IMR-90 (cell line): ENCODE data around the gene LRRC56. TPM values are rescaled to one million over a fixed set of nuclear protein-coding genes. Genes with fewer than 3 reads are reported as not detected.
A peak's percentile ranks its signal among the peaks of the same experiment; 100 is the strongest.

Experiments used
- ATAC-seq: fragments of 200-7000 bp; cut with Tn5 transposase; 2 replicates; pipeline ENCODE4 v1.9.1; 2020; ENCODE audit warnings: low read depth, mild to moderate bottlenecking, moderate library complexity
- BruUV-seq: library from RNA; stranded (reverse); fragments of 400-500 nt; replicated peaks from 2 replicates; lab custom pipeline; 2021; lab: Mats Ljungman, UMichigan
- CTCF ChIA-PET: fragments of 300-600 bp; formaldehyde crosslinking; extraction: SDS; loops from one replicate; lab custom pipeline; 2021; ENCODE audit warnings: antibody characterized with exemption; lab: Yijun Ruan, JAX
- POLR2A ChIA-PET: fragments of 300-600 bp; sonication (Branson Sonifier 250); formaldehyde crosslinking; loops from one replicate; lab custom pipeline; 2022; ENCODE audit warnings: antibody characterized with exemption; ENCODE audit not compliant: unreplicated experiment; lab: Charles Lee
- DNase-seq: peaks from one replicate; pipeline ENCODE4 v3.0.0; 2013
- H2AFZ ChIP-seq: replicated peaks from 2 replicates; pipeline ENCODE3; 2013; ENCODE audit warnings: low read length, mild to moderate bottlenecking; ENCODE audit not compliant: poor library complexity
- H2AK5ac ChIP-seq: 2 replicates; pipeline ENCODE4 v1.6.1; 2013; ENCODE audit warnings: low read depth, low read length, inconsistent platforms
- H2AK9ac ChIP-seq: replicated peaks from 2 replicates; pipeline ENCODE3; 2013; ENCODE audit warnings: mild to moderate bottlenecking, low read depth, low read length, moderate library complexity; ENCODE audit not compliant: poor library complexity
- H2BK120ac ChIP-seq: 2 replicates; pipeline ENCODE4 v1.6.1; 2013; ENCODE audit warnings: low read depth, low read length, inconsistent platforms
- H2BK15ac ChIP-seq: 3 replicates; pipeline ENCODE4 v1.6.1; 2013; ENCODE audit warnings: low read depth, low read length, inconsistent platforms
- H2BK20ac ChIP-seq: 2 replicates; pipeline ENCODE4 v1.6.1; 2013; ENCODE audit warnings: low read depth, mild to moderate bottlenecking, inconsistent platforms, low read length, moderate library complexity
- H2BK5ac ChIP-seq: 2 replicates; pipeline ENCODE4 v1.6.1; 2013; ENCODE audit warnings: mild to moderate bottlenecking, low read depth, low read length, inconsistent platforms; ENCODE audit not compliant: poor library complexity, severe bottlenecking
- H3K14ac ChIP-seq: replicated peaks from 2 replicates; pipeline ENCODE4 v1.6.1; 2013; ENCODE audit warnings: low read depth, low read length, inconsistent platforms
- H3K18ac ChIP-seq: 2 replicates; pipeline ENCODE4 v1.6.1; 2013; ENCODE audit warnings: low read depth, low read length, control low read depth
- H3K23ac ChIP-seq: 2 replicates; pipeline ENCODE4 v1.6.1; 2013; ENCODE audit warnings: low read depth, low read length, inconsistent platforms
- H3K27ac ChIP-seq: 2 replicates; pipeline ENCODE4 v1.5.1; 2013; ENCODE audit warnings: mild to moderate bottlenecking, control low read depth, low read length; ENCODE audit not compliant: insufficient read depth
- H3K27me3 ChIP-seq: 2 replicates; pipeline ENCODE4 v1.6.1; 2013; ENCODE audit warnings: low read length; ENCODE audit not compliant: control insufficient read depth, insufficient read depth
- H3K36me3 ChIP-seq: 2 replicates; pipeline ENCODE4 v1.6.1; 2013; ENCODE audit warnings: low read length, mixed read lengths; ENCODE audit not compliant: control insufficient read depth, insufficient read depth
- H3K4ac ChIP-seq: 2 replicates; pipeline ENCODE4 v1.6.1; 2013; ENCODE audit warnings: low read depth, low read length, inconsistent platforms
- H3K4me1 ChIP-seq: 2 replicates; pipeline ENCODE4 v1.6.1; 2013; ENCODE audit warnings: low read length, mixed read lengths; ENCODE audit not compliant: control insufficient read depth, insufficient read depth
- H3K4me2 ChIP-seq: 2 replicates; pipeline ENCODE4 v1.6.1; 2013; ENCODE audit warnings: low read depth, mild to moderate bottlenecking, control low read depth, low read length, moderate library complexity
- H3K4me3 ChIP-seq: 2 replicates; pipeline ENCODE4 v1.5.1; 2013; ENCODE audit warnings: low read depth, mild to moderate bottlenecking, control low read depth, low read length, moderate library complexity; ENCODE audit not compliant: insufficient read depth
- H3K56ac ChIP-seq: 2 replicates; pipeline ENCODE4 v1.6.1; 2013; ENCODE audit warnings: low read length, inconsistent platforms; ENCODE audit not compliant: insufficient read depth; ENCODE audit errors: extremely low read depth
- H3K79me1 ChIP-seq, 2 experiments: 2 replicates each; pipeline ENCODE4 v1.6.1; 2013; ENCODE audit warnings: low read length in 2 of 2, inconsistent platforms in 1 of 2, low read depth in 1 of 2
- H3K9ac ChIP-seq: 2 replicates; pipeline ENCODE4 v1.6.1; 2013; ENCODE audit warnings: low read depth, low read length, control low read depth
- H3K9me1 ChIP-seq: 2 replicates; pipeline ENCODE4 v1.6.1; 2013; ENCODE audit warnings: low read length, inconsistent platforms; ENCODE audit not compliant: insufficient read depth
- H3K9me3 ChIP-seq: 2 replicates; pipeline ENCODE4 v1.6.1; 2013; ENCODE audit warnings: low read length; ENCODE audit not compliant: control insufficient read depth, insufficient read depth
- H4K20me1 ChIP-seq: 2 replicates; pipeline ENCODE4 v1.6.1; 2013; ENCODE audit warnings: low read length, inconsistent platforms; ENCODE audit not compliant: insufficient read depth
- H4K5ac ChIP-seq: 2 replicates; pipeline ENCODE4 v1.6.1; 2013; ENCODE audit warnings: mild to moderate bottlenecking, low read depth, low read length, control low read depth
- H4K8ac ChIP-seq, 2 experiments: 2 replicates each; pipeline ENCODE4 v1.6.1; 2013; ENCODE audit warnings: low read depth in 2 of 2, low read length in 2 of 2, control low read depth in 1 of 2, inconsistent platforms in 1 of 2
- H4K91ac ChIP-seq: 2 replicates; pipeline ENCODE4 v1.6.1; 2013; ENCODE audit warnings: low read depth, low read length, inconsistent platforms; ENCODE audit not compliant: insufficient read depth
- BHLHE40 ChIP-seq: fragments of 150-350 bp; IDR thresholded peaks from 2 replicates; pipeline ENCODE4 v1.6.1; 2016; ENCODE audit warnings: mild to moderate bottlenecking, low read depth, low read length
- CEBPB ChIP-seq: IDR thresholded peaks from 2 replicates; pipeline ENCODE4 v1.6.1; 2012; ENCODE audit warnings: low read depth, low read length, improper control_type of control experiment
- CHD1 ChIP-seq: IDR thresholded peaks from 2 replicates; pipeline ENCODE4 v1.6.1; 2012; ENCODE audit warnings: low read depth, low read length, improper control_type of control experiment
- CTCF ChIP-seq: conservative IDR thresholded peaks from 2 replicates; pipeline ENCODE4 v1.5.1; 2012; ENCODE audit warnings: mild to moderate bottlenecking, low read depth, low read length, improper control_type of control experiment
- ELK1 ChIP-seq: fragments of 150-350 bp; IDR thresholded peaks from 2 replicates; pipeline ENCODE4 v1.6.1; 2016; ENCODE audit warnings: low read depth, mild to moderate bottlenecking, low read length, moderate library complexity, borderline replicate concordance
- FOS ChIP-seq: fragments of 150-350 bp; IDR thresholded peaks from 2 replicates; pipeline ENCODE4 v1.6.1; 2016; ENCODE audit warnings: low read depth, low read length
- MAFK ChIP-seq: IDR thresholded peaks from 2 replicates; pipeline ENCODE4 v1.6.1; 2012; ENCODE audit warnings: low read depth, low read length, improper control_type of control experiment
- MAZ ChIP-seq: IDR thresholded peaks from 2 replicates; pipeline ENCODE4 v1.6.1; 2012; ENCODE audit warnings: low read depth, mild to moderate bottlenecking, low read length, improper control_type of control experiment, moderate library complexity, borderline replicate concordance
- MXI1 ChIP-seq: IDR thresholded peaks from 2 replicates; pipeline ENCODE4 v1.6.1; 2012; ENCODE audit warnings: low read depth, mild to moderate bottlenecking, low read length, moderate library complexity, borderline replicate concordance
- NFE2L2 ChIP-seq: fragments of 150-350 bp; IDR thresholded peaks from 2 replicates; pipeline ENCODE4 v1.6.1; 2016; ENCODE audit warnings: low read depth, mild to moderate bottlenecking, low read length
- POLR2A ChIP-seq: IDR thresholded peaks from 2 replicates; pipeline ENCODE4 v1.6.1; 2012; ENCODE audit warnings: mild to moderate bottlenecking, low read depth, low read length
- RAD21 ChIP-seq: IDR thresholded peaks from 2 replicates; pipeline ENCODE4 v1.6.1; 2012; ENCODE audit warnings: low read length, improper control_type of control experiment
- RCOR1 ChIP-seq: IDR thresholded peaks from 2 replicates; pipeline ENCODE4 v1.6.1; 2012; ENCODE audit warnings: mild to moderate bottlenecking, low read length, improper control_type of control experiment; ENCODE audit not compliant: insufficient replicate concordance
- RFX5 ChIP-seq: IDR thresholded peaks from 2 replicates; pipeline ENCODE4 v1.8.0; 2012; ENCODE audit warnings: low read depth, mild to moderate bottlenecking, low read length, moderate library complexity
- SMC3 ChIP-seq: fragments of 150-350 bp; IDR thresholded peaks from 2 replicates; pipeline ENCODE4 v1.6.1; 2016; ENCODE audit warnings: low read depth, mild to moderate bottlenecking, antibody characterized with exemption, low read length, moderate library complexity
- USF2 ChIP-seq: fragments of 150-350 bp; IDR thresholded peaks from 2 replicates; pipeline ENCODE4 v1.6.1; 2017; ENCODE audit warnings: mild to moderate bottlenecking, antibody characterized with exemption, low read length, low read depth
- WGBS, 2 experiments: methylation state at CpG; one replicate each; pipeline versions ENCODE4 v1.1.5 to v1.1.7; 2013; ENCODE audit warnings: missing lambda C conversion rate in 2 of 2; ENCODE audit not compliant: insufficient read length in 1 of 2; ENCODE audit errors: extremely low coverage in 2 of 2; 5-methylcytosine and 5-hydroxymethylcytosine counted together
- dilution Hi-C: fragments of 300-500 bp; cut with HindIII; formaldehyde crosslinking; loops from one replicate; pipeline ENCODE4 v1.14.3; 2018; ENCODE audit warnings: low sequenced_read_pairs; ENCODE audit not compliant: unreplicated experiment
- in situ Hi-C: fragments of 300-500 bp; cut with MboI; formaldehyde crosslinking; loops from 3 replicates; pipeline ENCODE4 v1.14.3; 2019; ENCODE audit warnings: low sequenced_read_pairs, inconsistent platforms, mixed read lengths
- intact Hi-C: fragments of 100-400 bp; cut with micrococcal nuclease; formaldehyde crosslinking; loops from 2 replicates; pipeline ENCODE4 v1.10.0; 2022
- polyA plus RNA-seq, 3 experiments: library from polyadenylated mRNA; depleted of rRNA; stranded (reverse); fragments of >200 nt; gene quantifications; 2 replicates each; pipeline ENCODE4 v1.2.3, GENCODE V29; 2012; ENCODE audit warnings: low replicate concordance in 1 of 3
- total RNA-seq: library from RNA; depleted of rRNA; stranded (reverse); fragments of >200 nt; gene quantifications from 2 replicates; pipeline ENCODE4 v1.2.3, GENCODE V29; 2012

Gene LRRC56
- total and polyA plus RNA-seq, 2 of the 4 experiments (the other 2 are of a cell fraction): 0.36 to 1.3 TPM

GRCh38 chr11:581342-581741 is 44.0 kb downstream of the LRRC56 start:
- Histone ChIP-seq H2BK120ac (no peak overlapping the region), H4K5ac (no peak overlapping the region), H3K18ac (no peak overlapping the region), H3K9ac (no peak overlapping the region), H2AK5ac (no peak overlapping the region), H3K4me3 (no peak overlapping the region), H3K56ac (no peak overlapping the region), H3K14ac (no peak overlapping the region), H2AK9ac (peak overlapping the region; percentile 50), H3K4me2 (no peak overlapping the region), H4K20me1 (peaks cover 79% of the 10 kb centered on the region), H4K8ac (no peak overlapping the region), H3K9me1 (peaks cover 25% of the 10 kb centered on the region), H2BK15ac (no peak overlapping the region), H2BK20ac (no peak overlapping the region), H4K91ac (no peak overlapping the region), H3K9me3 (no peaks in the 10 kb centered on the region), H3K4me1 (peaks cover 12% of the 10 kb centered on the region), H3K79me1 (peaks cover 14 to 58% of the 10 kb centered on the region in 2 experiments), H3K27ac (no peak overlapping the region), H3K27me3 (no peaks in the 10 kb centered on the region), H3K23ac (peak overlapping the region; percentile 36; the same call in 1 of the 2 replicates), H2BK5ac (no peak overlapping the region), H3K4ac (no peak overlapping the region), H2AFZ (no peak overlapping the region), H3K36me3 (peaks cover 25% of the 10 kb centered on the region)
- no CpG with 5 or more reads among the region's 14 CpGs for WGBS, 2 experiments
- BruUV-seq: no TSS peak
- no peak for ATAC-seq
- no peak for TF ChIP-seq RAD21
- no peak for TF ChIP-seq NFE2L2
- TF ChIP-seq USF2: no peak
- no peak for TF ChIP-seq CTCF
- no peak for TF ChIP-seq ELK1
- no peak for TF ChIP-seq CEBPB
- no peak for TF ChIP-seq SMC3
- TF ChIP-seq MAZ: no peak
- TF ChIP-seq MXI1: no peak
- TF ChIP-seq MAFK: no peak
- TF ChIP-seq RFX5: no peak
- TF ChIP-seq CHD1: no peak
- TF ChIP-seq POLR2A: no peak
- no peak for TF ChIP-seq RCOR1
- no peak for TF ChIP-seq BHLHE40
- no peak for TF ChIP-seq FOS
- POLR2A ChIA-PET: no interaction called here
- intact Hi-C loops (no loop called here), in situ Hi-C loops (no loop called here), dilution Hi-C loops (no loop called here)
- CTCF ChIA-PET: no interaction called here
- DNase-seq: no peak
